K562 (cell line): ENCODE results near the gene TBC1D12. TPM values are rescaled to one million over a fixed set of nuclear protein-coding genes. Genes with fewer than 3 reads are reported as not detected.

Source experiments
- ATAC-seq: fragments of 200-7000 bp; cut with Tn5 transposase; 3 replicates; pipeline ENCODE4 v1.9.1; 2020; ENCODE audit warnings: moderate library complexity
- BruUV-seq: library from RNA; stranded (reverse); fragments of 400-500 nt; replicated peaks from 2 replicates; lab custom pipeline; 2021; lab: Mats Ljungman, UMichigan
- CTCF ChIA-PET: fragments of 300-600 bp; formaldehyde crosslinking; extraction: SDS; loops from one replicate; lab custom pipeline; 2021; ENCODE audit warnings: low intra/inter-chr PET ratio; lab: Yijun Ruan, JAX
- POLR2A ChIA-PET: fragments of 300-600, 350-650 bp; sonication (Branson Sonifier 250); formaldehyde crosslinking; extraction: SDS; loops from one replicate; lab custom pipeline; 2021; ENCODE audit warnings: antibody characterized with exemption, inconsistent platforms; lab: Yijun Ruan, JAX
- DNase-seq, 4 experiments: peaks; one replicate each; pipeline versions ENCODE4 v3.0.0 to v3.0.0-alpha.2; 2011 to 2018; ENCODE audit warnings: low spot score in 3 of 4, mixed read lengths in 3 of 4; ENCODE audit errors: extremely low read depth in 1 of 4
- FAIRE-seq: peaks from 2 replicates; lab custom pipeline; 2011; peaks lifted over from hg19 to GRCh38; lab: Jason Lieb, UNC
- H2AFZ ChIP-seq: 2 replicates; pipeline ENCODE4 v1.6.0; 2011; ENCODE audit warnings: low read depth, low read length, control low read depth, inconsistent platforms
- H3K27ac ChIP-seq: fragments of 200-600 bp; 3 replicates; pipeline ENCODE4 v1.8.0; 2011; ENCODE audit warnings: low read depth, mild to moderate bottlenecking, control low read depth, inconsistent platforms, low read length, moderate library complexity, mixed read lengths; ENCODE audit errors: extremely low read depth
- H3K27me3 ChIP-seq, 2 experiments: fragments of 300-600 bp in 1 of 2; 2 replicates in 1 of 2; 3 replicates in 1 of 2; pipeline versions ENCODE4 v1.6.0 to v1.8.0; 2011; ENCODE audit warnings: inconsistent platforms in 2 of 2, low read length in 2 of 2, mild to moderate bottlenecking in 1 of 2, mixed read lengths in 1 of 2, moderate library complexity in 1 of 2; ENCODE audit not compliant: control insufficient read depth in 2 of 2, insufficient read depth in 2 of 2
- H3K36me3 ChIP-seq: fragments of 300-600 bp; 3 replicates; pipeline ENCODE4 v1.8.0; 2011; ENCODE audit warnings: mild to moderate bottlenecking, low read length, inconsistent platforms; ENCODE audit not compliant: control insufficient read depth, insufficient read depth
- H3K4me1 ChIP-seq, 2 experiments: fragments of 200-600 bp in 1 of 2; replicated peaks in 1 of 2; 2 replicates in 1 of 2; 3 replicates in 1 of 2; pipeline versions ENCODE4 v1.5.1 to v1.8.0; 2011; ENCODE audit warnings: inconsistent platforms in 2 of 2, low read length in 2 of 2, mild to moderate bottlenecking in 1 of 2, mixed read lengths in 1 of 2, moderate library complexity in 1 of 2; ENCODE audit not compliant: control insufficient read depth in 2 of 2, insufficient read depth in 2 of 2
- H3K4me2 ChIP-seq: 2 replicates; pipeline ENCODE4 v1.6.1; 2011; ENCODE audit warnings: low read length, control low read depth, inconsistent platforms, mixed read lengths; ENCODE audit not compliant: insufficient read depth
- H3K4me3 ChIP-seq: fragments of 200-600 bp; sonication (generic), shearing (Covaris generic); 2 replicates; pipeline ENCODE4 v1.5.1; 2016; ENCODE audit warnings: control low read depth, inconsistent platforms
- H3K79me2 ChIP-seq: fragments of 200-600 bp; 3 replicates; pipeline ENCODE4 v1.8.0; 2011; ENCODE audit warnings: low read length, inconsistent platforms; ENCODE audit not compliant: control insufficient read depth, insufficient read depth
- H3K9ac ChIP-seq, 2 experiments: 2 replicates each; pipeline versions ENCODE4 v1.6.0 to v1.6.1; 2011; ENCODE audit warnings: low read depth in 2 of 2, low read length in 2 of 2, control low read depth in 1 of 2, inconsistent platforms in 1 of 2, mild to moderate bottlenecking in 1 of 2, mixed read lengths in 1 of 2; ENCODE audit not compliant: insufficient read depth in 1 of 2
- H3K9me1 ChIP-seq: one replicate; pipeline ENCODE4 v1.6.0; 2011; ENCODE audit warnings: inconsistent platforms, mild to moderate bottlenecking, low read length, moderate library complexity; ENCODE audit not compliant: control insufficient read depth, insufficient read depth
- H3K9me3 ChIP-seq: replicated peaks from 2 replicates; pipeline ENCODE4 v1.5.1; 2011; ENCODE audit warnings: low read depth, low read length, inconsistent platforms; ENCODE audit not compliant: control insufficient read depth, insufficient read depth
- H4K20me1 ChIP-seq: replicated peaks from 2 replicates; pipeline ENCODE4 v1.6.1; 2011; ENCODE audit warnings: low read length, inconsistent platforms, mixed read lengths; ENCODE audit not compliant: control insufficient read depth, insufficient read depth
- ETV6 ChIP-seq, 3 experiments: fragments of 150-350 bp in 1 of 3; sonication (generic) in 1 of 3; formaldehyde crosslinking in 1 of 3; IDR thresholded peaks; 2 replicates each; pipeline versions ENCODE4 v1.6.1 to v1.8.0; 2014 to 2022; ENCODE audit warnings: borderline replicate concordance in 2 of 3, low read depth in 2 of 3, antibody characterized with exemption in 1 of 3, low read length in 1 of 3, mild to moderate bottlenecking in 1 of 3, missing genetic modification reagents in 1 of 3
- FOXJ3 ChIP-seq: sonication (generic); formaldehyde crosslinking; IDR thresholded peaks from 2 replicates; pipeline ENCODE4 v1.4.0; 2020; ENCODE audit warnings: mild to moderate bottlenecking, missing genetic modification reagents
- GATAD2B ChIP-seq: fragments of 450-650 bp; IDR thresholded peaks from 2 replicates; pipeline ENCODE4 v1.6.1; 2017; ENCODE audit warnings: mild to moderate bottlenecking, borderline replicate concordance
- HNRNPL ChIP-seq: fragments of 200-400 bp; formaldehyde crosslinking; IDR thresholded peaks from 2 replicates; pipeline ENCODE4 v1.6.1; 2017; ENCODE audit warnings: low read depth, mild to moderate bottlenecking, low read length
- MCM2 ChIP-seq: fragments of 450-650 bp; IDR thresholded peaks from 2 replicates; pipeline ENCODE4 v1.6.1; 2017; ENCODE audit warnings: low read depth, mild to moderate bottlenecking
- MEF2D ChIP-seq: conservative IDR thresholded peaks from 2 replicates; pipeline ENCODE4 v1.6.1; 2016; ENCODE audit warnings: low read depth, missing genetic modification characterization, missing compliant biosample characterization
- TAF9B ChIP-seq: fragments of 450-650 bp; IDR thresholded peaks from 2 replicates; pipeline ENCODE4 v1.6.1; 2018; ENCODE audit warnings: mild to moderate bottlenecking; ENCODE audit not compliant: partially characterized antibody
- TAL1 ChIP-seq: fragments of 450-650 bp; IDR thresholded peaks from 2 replicates; pipeline ENCODE4 v1.6.1; 2016; ENCODE audit warnings: mild to moderate bottlenecking
- ZNF507 ChIP-seq: conservative IDR thresholded peaks from 2 replicates; pipeline ENCODE4 v1.6.1; 2017; ENCODE audit warnings: missing genetic modification characterization, missing compliant biosample characterization
- ZNF584 ChIP-seq: fragments of 200-800 bp; sonication (Bioruptor generic); IDR thresholded peaks from 2 replicates; pipeline ENCODE4 v1.6.1; 2016; ENCODE audit warnings: low read depth, mild to moderate bottlenecking, missing genetic modification characterization, missing compliant biosample characterization
- WGBS: fragments of 100-300 bp; shearing (Covaris generic); methylation state at CpG from one replicate; pipeline ENCODE4 v1.1.6; 2016; ENCODE audit warnings: low coverage, mixed read lengths; ENCODE audit not compliant: insufficient coverage; ENCODE audit errors: missing lambda C conversion rate; 5-methylcytosine and 5-hydroxymethylcytosine counted together
- in situ Hi-C: fragments of 300-500 bp; cut with MboI; formaldehyde crosslinking; loops from 4 replicates; pipeline ENCODE4 v1.15.0; 2018; ENCODE audit warnings: inconsistent platforms, mixed read lengths
- intact Hi-C: fragments of 100-400 bp; cut with micrococcal nuclease; formaldehyde crosslinking; loops from 2 replicates; pipeline ENCODE4 v1.14.2; 2022
- polyA plus RNA-seq, 8 experiments: library from polyadenylated mRNA; depleted of rRNA in 4 of 8; stranded (reverse) in 5 of 8; unstranded in 3 of 8; fragments of >200 nt; fragmentation: Nextera tagmentation in 2 of 8; fragmentation: Illumina TruSeq in 1 of 8; extraction: Ambion mirVana in 2 of 8; extraction: Trizol in 1 of 8; gene quantifications; 2 replicates each; pipeline versions ENCODE4 v1.2.1 to v1.2.3, GENCODE V29; 2011 to 2014; ENCODE audit warnings: inconsistent platforms in 1 of 8, missing spikeins in 1 of 8
- total RNA-seq, 7 experiments: library from RNA; depleted of rRNA in 6 of 7; stranded (reverse); fragments of >200 nt in 6 of 7; fragmentation: Illumina TruSeq in 2 of 7; extraction: Trizol in 2 of 7; gene quantifications; 2 replicates each; pipeline versions ENCODE4 v1.2.1 to v1.2.3, GENCODE V29; 2011 to 2021; ENCODE audit warnings: low replicate concordance in 1 of 7
- TF ChIP-seq, protein P1 (sequence below): sonication (generic); formaldehyde crosslinking; IDR thresholded peaks from 2 replicates; pipeline ENCODE4 v1.8.0; 2022; ENCODE audit warnings: mild to moderate bottlenecking, low read depth, missing genetic modification reagents
- TF ChIP-seq, protein P2 (sequence below): sonication (generic); formaldehyde crosslinking; IDR thresholded peaks from 2 replicates; pipeline ENCODE4 v1.9.0; 2022; ENCODE audit warnings: mild to moderate bottlenecking, missing genetic modification reagents
- TF ChIP-seq, protein P3 (sequence below): fragments of 250-450 bp; sonication (Bioruptor Pico); IDR thresholded peaks from 2 replicates; pipeline ENCODE4 v1.8.0; 2022; ENCODE audit warnings: inconsistent platforms, mild to moderate bottlenecking, moderate library complexity, borderline replicate concordance

The TBC1D12 gene
- total and polyA plus RNA-seq, 9 of the 15 experiments (the other 6 are each of a cell fraction or from before 2014, with no cell fraction given) = 2.1 to 6.7 (median 3.9) TPM

DNA sequence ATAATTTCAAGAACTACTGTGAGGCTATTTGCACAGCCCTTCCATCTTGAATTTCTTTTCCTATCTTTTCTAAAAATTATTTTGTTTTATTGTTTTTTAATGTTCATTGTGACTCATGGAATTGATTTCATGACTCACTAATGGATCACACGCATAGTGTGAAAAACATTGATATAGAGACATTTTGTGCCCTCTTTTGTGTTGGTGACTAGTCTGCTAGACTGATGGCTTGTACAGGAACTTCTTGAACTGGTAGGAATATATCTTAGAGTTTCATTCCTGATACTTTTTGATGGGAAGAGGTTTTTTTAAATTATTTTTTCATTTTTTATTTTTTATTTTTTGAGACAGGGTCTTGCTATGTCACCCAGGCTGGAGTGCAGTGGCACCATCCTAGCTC lies 27.0 kb upstream of the TBC1D12 start:
- H3K9me1 ChIP-seq = no peaks in the 10 kb centered on the region
- POLR2A ChIA-PET = no interaction called here
- CTCF ChIA-PET = no interaction called here
- H3K36me3 ChIP-seq = no peaks in the 10 kb centered on the region
- H3K27ac ChIP-seq = no peak overlapping the region
- no peak overlapping the region for H3K9ac ChIP-seq
- no peaks in the 10 kb centered on the region; a peak in 1 of 5 replicates for H3K4me1 ChIP-seq
- BruUV-seq = no TSS peak
- DNase-seq (no peak), ATAC-seq (no peak)
- H3K79me2 ChIP-seq = no peaks in the 10 kb centered on the region
- in situ Hi-C loops = no loop called here
- no peaks in the 10 kb centered on the region for H3K9me3 ChIP-seq
- TF ChIP-seq GATAD2B (no peak), ETV6 (IDR thresholded peaks at IDR 0.05; ENCODE audit: borderline replicate concordance in 1 of 2, low read depth in 2 of 2, low read length in 1 of 2) (no peak), ETV6 (CRISPR knock-in tag; IDR thresholded peaks at IDR 0.05; ENCODE audit: borderline replicate concordance) (no peak), ZNF507 (tag) (no peak), MEF2D (no peak), ZNF584 (CRISPR knock-in tag) (no peak), FOXJ3 (no peak), HNRNPL (no peak), MCM2 (no peak), TAL1 (no peak), TAF9B (no peak)
- TF ChIP-seq, protein P1, sequence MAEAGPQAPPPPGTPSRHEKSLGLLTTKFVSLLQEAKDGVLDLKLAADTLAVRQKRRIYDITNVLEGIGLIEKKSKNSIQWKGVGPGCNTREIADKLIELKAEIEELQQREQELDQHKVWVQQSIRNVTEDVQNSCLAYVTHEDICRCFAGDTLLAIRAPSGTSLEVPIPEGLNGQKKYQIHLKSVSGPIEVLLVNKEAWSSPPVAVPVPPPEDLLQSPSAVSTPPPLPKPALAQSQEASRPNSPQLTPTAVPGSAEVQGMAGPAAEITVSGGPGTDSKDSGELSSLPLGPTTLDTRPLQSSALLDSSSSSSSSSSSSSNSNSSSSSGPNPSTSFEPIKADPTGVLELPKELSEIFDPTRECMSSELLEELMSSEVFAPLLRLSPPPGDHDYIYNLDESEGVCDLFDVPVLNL (CRISPR knock-in tag) = no peak
- TF ChIP-seq, protein P2, sequence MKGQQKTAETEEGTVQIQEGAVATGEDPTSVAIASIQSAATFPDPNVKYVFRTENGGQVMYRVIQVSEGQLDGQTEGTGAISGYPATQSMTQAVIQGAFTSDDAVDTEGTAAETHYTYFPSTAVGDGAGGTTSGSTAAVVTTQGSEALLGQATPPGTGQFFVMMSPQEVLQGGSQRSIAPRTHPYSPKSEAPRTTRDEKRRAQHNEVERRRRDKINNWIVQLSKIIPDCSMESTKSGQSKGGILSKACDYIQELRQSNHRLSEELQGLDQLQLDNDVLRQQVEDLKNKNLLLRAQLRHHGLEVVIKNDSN (CRISPR knock-in tag) = no peak
- TF ChIP-seq, protein P3, sequence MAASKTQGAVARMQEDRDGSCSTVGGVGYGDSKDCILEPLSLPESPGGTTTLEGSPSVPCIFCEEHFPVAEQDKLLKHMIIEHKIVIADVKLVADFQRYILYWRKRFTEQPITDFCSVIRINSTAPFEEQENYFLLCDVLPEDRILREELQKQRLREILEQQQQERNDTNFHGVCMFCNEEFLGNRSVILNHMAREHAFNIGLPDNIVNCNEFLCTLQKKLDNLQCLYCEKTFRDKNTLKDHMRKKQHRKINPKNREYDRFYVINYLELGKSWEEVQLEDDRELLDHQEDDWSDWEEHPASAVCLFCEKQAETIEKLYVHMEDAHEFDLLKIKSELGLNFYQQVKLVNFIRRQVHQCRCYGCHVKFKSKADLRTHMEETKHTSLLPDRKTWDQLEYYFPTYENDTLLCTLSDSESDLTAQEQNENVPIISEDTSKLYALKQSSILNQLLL (CRISPR knock-in tag) = no peak
- TF ChIP-seq, all 486 proteins: peak for 0
- intact Hi-C loops = no loop called here
- Histone ChIP-seq H4K20me1 (no peaks in the 10 kb centered on the region), H3K4me2 (no peak overlapping the region), H2AFZ (no peak overlapping the region), H3K4me3 (no peak overlapping the region), H3K27me3 (no peaks in the 10 kb centered on the region)
- 26% methylated on average over 1 of the region's 1 CpG for WGBS
- no peak for FAIRE-seq
